H1 (cell line): ENCODE measurements around the gene S100A6. TPM values are rescaled to one million over a fixed set of nuclear protein-coding genes. Genes with fewer than 3 reads are reported as not detected.

Source experiments
- CHD7 ChIP-seq: fragments of 300-600 bp; sonication (generic); IDR thresholded peaks from 2 replicates; pipeline ENCODE4 v1.7.1; 2012; ENCODE audit warnings: low read length, moderate library complexity, mild to moderate bottlenecking, inconsistent platforms; ENCODE audit not compliant: insufficient replicate concordance
- E2F6 ChIP-seq: IDR thresholded peaks from 2 replicates; pipeline ENCODE4 v1.6.1; 2012; ENCODE audit warnings: inconsistent platforms
- GABPA ChIP-seq: IDR thresholded peaks from 2 replicates; pipeline ENCODE4 v1.6.1; 2011; ENCODE audit warnings: mild to moderate bottlenecking, low read length, moderate library complexity, borderline replicate concordance; ENCODE audit not compliant: insufficient read depth
- MAFK ChIP-seq: IDR thresholded peaks from 2 replicates; pipeline ENCODE4 v1.6.1; 2012; ENCODE audit warnings: low read depth, mild to moderate bottlenecking, improper control_type of control experiment, low read length
- NRF1 ChIP-seq: IDR thresholded peaks from 2 replicates; pipeline ENCODE4 v1.6.1; 2011; ENCODE audit warnings: mild to moderate bottlenecking, low read depth, low read length, improper control_type of control experiment
- SIN3A ChIP-seq, 2 experiments: IDR thresholded peaks in 1 of 2; conservative IDR thresholded peaks in 1 of 2; 2 replicates each; pipeline ENCODE4 v1.6.1; 2011 to 2012; ENCODE audit warnings: low read length in 2 of 2, improper control_type of control experiment in 1 of 2, low read depth in 1 of 2, mild to moderate bottlenecking in 1 of 2
- TEAD4 ChIP-seq: IDR thresholded peaks from 2 replicates; pipeline ENCODE4 v1.6.1; 2012; ENCODE audit warnings: low read depth, low read length, inconsistent platforms, mixed read lengths
- polyA plus RNA-seq, 7 experiments: library from polyadenylated mRNA; depleted of rRNA in 3 of 7; stranded (reverse) in 5 of 7; unstranded in 2 of 7; fragments of >200 nt in 5 of 7; fragments of 200-250 nt in 2 of 7; gene quantifications; 1 replicate in 5 of 7; 2 replicates in 1 of 7; 4 replicates in 1 of 7; pipeline versions ENCODE4 v1.2.1 to v1.2.3, GENCODE V29; 2011 to 2013; ENCODE audit warnings: missing spikeins in 2 of 7, mixed read lengths in 2 of 7
- total RNA-seq: library from RNA; stranded (reverse); fragmentation: NEBNext Ultra II Directional; extraction: Animal tissue kit (Norgen Biotek cat#: 25700); gene quantifications from 2 replicates; pipeline ENCODE4 v1.2.1, GENCODE V29; 2021

Gene S100A6
- total and polyA plus RNA-seq, 2 of the 8 experiments (the other 6 are each of a cell fraction or from before 2014, with no cell fraction given) = 11.1 to 63.0 TPM

- TF ChIP-seq CHD7 = no peak
- TF ChIP-seq TEAD4 = no peak
- no peak for TF ChIP-seq GABPA
- no peak for TF ChIP-seq NRF1
- peak; percentile 67; the same call in 1 of the 2 replicates for TF ChIP-seq MAFK
- TF ChIP-seq E2F6 = no peak
- TF ChIP-seq SIN3A (conservative IDR thresholded peaks at IDR 0.05 in 1 of 2, IDR thresholded peaks at IDR 0.05 in 1 of 2; ENCODE audit: low read depth in 1 of 2, low read length in 2 of 2) = no peak
Observed at GRCh38 chr1:153566414-153567371, 30.9 kb upstream of the S100A6 start (continued).
